Nephron progenitor cell (in vitro differentiated cells): ENCODE measurements around the gene ITGAD.

Source experiments
- DNase-seq: peaks from one replicate; pipeline ENCODE4 v3.0.0; 2021
- H3K27ac Mint-ChIP-seq: 2 replicates; pipeline ENCODE4 v1.8.0; 2021; ENCODE audit warnings: mild to moderate bottlenecking, moderate library complexity, mixed read lengths
- H3K27me3 Mint-ChIP-seq: 2 replicates; pipeline ENCODE4 v1.8.0; 2021; ENCODE audit warnings: mild to moderate bottlenecking, low read depth, mixed read lengths; ENCODE audit not compliant: poor library complexity
- H3K36me3 Mint-ChIP-seq: 2 replicates; pipeline ENCODE4 v1.8.0; 2021; ENCODE audit warnings: low read depth, mixed read lengths
- H3K4me1 Mint-ChIP-seq: 2 replicates; pipeline ENCODE4 v1.8.0; 2021; ENCODE audit warnings: mixed read lengths
- H3K4me3 Mint-ChIP-seq: 2 replicates; pipeline ENCODE4 v1.8.0; 2021; ENCODE audit warnings: mild to moderate bottlenecking, moderate library complexity, mixed read lengths
- H3K9me3 Mint-ChIP-seq: 2 replicates; pipeline ENCODE4 v1.8.0; 2021; ENCODE audit warnings: mild to moderate bottlenecking, moderate library complexity, mixed read lengths
- CTCF ChIP-seq: fragments of 200-600 bp; sonication (generic); IDR thresholded peaks from 2 replicates; pipeline ENCODE4 v1.5.0; 2021; ENCODE audit warnings: antibody characterized with exemption

ITGAD gene

GRCh38 chr16:31363721-31364120, 29.4 kb upstream of the ITGAD start:
- Mint-ChIP-seq H3K4me1 (no peaks in the 10 kb centered on the region), H3K4me3 (no peak overlapping the region), H3K27me3 (peaks cover 15% of the 10 kb centered on the region), H3K36me3 (no peaks in the 10 kb centered on the region), H3K27ac (no peak overlapping the region), H3K9me3 (peaks cover 6% of the 10 kb centered on the region)
- TF ChIP-seq CTCF, result no peak
- no peak for DNase-seq

- Mint-ChIP-seq H3K36me3 (no peaks in the 10 kb centered on the region), H3K27ac (no peak overlapping the region), H3K4me1 (no peaks in the 10 kb centered on the region), H3K27me3 (peaks cover 15% of the 10 kb centered on the region), H3K9me3 (peaks cover 6% of the 10 kb centered on the region), H3K4me3 (no peak overlapping the region)
- DNase-seq, result no peak
- TF ChIP-seq CTCF, result no peak
Observed at GRCh38 chr16:31364421-31364820, 28.7 kb upstream of the ITGAD start.

- TF ChIP-seq CTCF, result no peak
- no peak overlapping the region for H3K4me3 Mint-ChIP-seq
- H3K27me3 Mint-ChIP-seq, result peaks cover 16% of the 10 kb centered on the region
- H3K27ac Mint-ChIP-seq, result no peak overlapping the region
- no peak for DNase-seq
- no peaks in the 10 kb centered on the region for H3K4me1 Mint-ChIP-seq
- peaks cover 7% of the 10 kb centered on the region for H3K9me3 Mint-ChIP-seq
- H3K36me3 Mint-ChIP-seq, result no peaks in the 10 kb centered on the region
Observed at GRCh38 chr16:31365131-31365865, 27.8 kb upstream of the ITGAD start.

GRCh38 chr16:31367853-31368252, 25.3 kb upstream of the ITGAD start:
- peaks cover 11% of the 10 kb centered on the region for H3K27me3 Mint-ChIP-seq
- H3K27ac Mint-ChIP-seq, result no peak overlapping the region
- H3K4me1 Mint-ChIP-seq, result peaks cover 6% of the 10 kb centered on the region
- no peak overlapping the region for H3K4me3 Mint-ChIP-seq
- H3K36me3 Mint-ChIP-seq, result no peaks in the 10 kb centered on the region
- peaks cover 13% of the 10 kb centered on the region for H3K9me3 Mint-ChIP-seq
- no peak for DNase-seq
- TF ChIP-seq CTCF, result no peak

GRCh38 chr16:31371008-31371407, 22.1 kb upstream of the ITGAD start:
- DNase-seq, result no peak
- TF ChIP-seq CTCF, result no peak
- H3K4me1 Mint-ChIP-seq, result peaks cover 6% of the 10 kb centered on the region
- peaks cover 22% of the 10 kb centered on the region for H3K9me3 Mint-ChIP-seq
- H3K27ac Mint-ChIP-seq, result no peak overlapping the region
- H3K4me3 Mint-ChIP-seq, result no peak overlapping the region
- H3K36me3 Mint-ChIP-seq, result no peaks in the 10 kb centered on the region
- H3K27me3 Mint-ChIP-seq, result peaks cover 26% of the 10 kb centered on the region
